Fibroblast of pulmonary artery (primary cell): ENCODE measurements around the gene MGAT2.

Experiments
- DNase-seq: peaks from one replicate; pipeline ENCODE4 v3.0.0-alpha.2; 2010; ENCODE audit warnings: low read depth
- H3K4me3 ChIP-seq: replicated peaks from 2 replicates; pipeline ENCODE4 v1.5.1; 2011; ENCODE audit warnings: low read depth, mild to moderate bottlenecking, control low read depth, low read length, moderate library complexity
- TF ChIP-seq, protein P1 (sequence below): IDR thresholded peaks from 2 replicates; pipeline ENCODE4 v1.5.1; 2011; ENCODE audit warnings: mild to moderate bottlenecking, control low read depth, low read length, inconsistent platforms; ENCODE audit errors: missing control alignments

Gene MGAT2

DNA sequence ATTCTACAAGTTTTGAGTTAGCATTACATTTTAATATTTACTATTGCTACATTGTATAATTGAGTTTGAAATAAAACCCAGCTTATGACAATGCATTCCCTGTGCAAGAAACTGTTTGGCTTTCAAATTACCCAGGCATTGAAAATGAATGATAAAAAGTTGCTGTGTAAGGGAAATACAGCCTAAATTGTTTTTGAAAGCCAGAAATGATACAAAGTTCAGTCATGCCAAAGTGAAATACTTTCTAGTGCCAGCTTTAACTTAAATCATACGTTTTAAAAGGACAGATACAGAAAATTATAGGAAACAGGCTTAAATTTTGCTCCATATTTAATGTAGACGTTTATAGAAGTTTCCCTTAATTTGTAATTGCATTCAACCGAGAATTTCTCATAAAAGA is 2.8 kb downstream of the MGAT2 start:
- DNase-seq: no peak
- peak overlapping the region; percentile 93 for H3K4me3 ChIP-seq
- TF ChIP-seq, protein P1, sequence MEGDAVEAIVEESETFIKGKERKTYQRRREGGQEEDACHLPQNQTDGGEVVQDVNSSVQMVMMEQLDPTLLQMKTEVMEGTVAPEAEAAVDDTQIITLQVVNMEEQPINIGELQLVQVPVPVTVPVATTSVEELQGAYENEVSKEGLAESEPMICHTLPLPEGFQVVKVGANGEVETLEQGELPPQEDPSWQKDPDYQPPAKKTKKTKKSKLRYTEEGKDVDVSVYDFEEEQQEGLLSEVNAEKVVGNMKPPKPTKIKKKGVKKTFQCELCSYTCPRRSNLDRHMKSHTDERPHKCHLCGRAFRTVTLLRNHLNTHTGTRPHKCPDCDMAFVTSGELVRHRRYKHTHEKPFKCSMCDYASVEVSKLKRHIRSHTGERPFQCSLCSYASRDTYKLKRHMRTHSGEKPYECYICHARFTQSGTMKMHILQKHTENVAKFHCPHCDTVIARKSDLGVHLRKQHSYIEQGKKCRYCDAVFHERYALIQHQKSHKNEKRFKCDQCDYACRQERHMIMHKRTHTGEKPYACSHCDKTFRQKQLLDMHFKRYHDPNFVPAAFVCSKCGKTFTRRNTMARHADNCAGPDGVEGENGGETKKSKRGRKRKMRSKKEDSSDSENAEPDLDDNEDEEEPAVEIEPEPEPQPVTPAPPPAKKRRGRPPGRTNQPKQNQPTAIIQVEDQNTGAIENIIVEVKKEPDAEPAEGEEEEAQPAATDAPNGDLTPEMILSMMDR: no peak

DNA sequence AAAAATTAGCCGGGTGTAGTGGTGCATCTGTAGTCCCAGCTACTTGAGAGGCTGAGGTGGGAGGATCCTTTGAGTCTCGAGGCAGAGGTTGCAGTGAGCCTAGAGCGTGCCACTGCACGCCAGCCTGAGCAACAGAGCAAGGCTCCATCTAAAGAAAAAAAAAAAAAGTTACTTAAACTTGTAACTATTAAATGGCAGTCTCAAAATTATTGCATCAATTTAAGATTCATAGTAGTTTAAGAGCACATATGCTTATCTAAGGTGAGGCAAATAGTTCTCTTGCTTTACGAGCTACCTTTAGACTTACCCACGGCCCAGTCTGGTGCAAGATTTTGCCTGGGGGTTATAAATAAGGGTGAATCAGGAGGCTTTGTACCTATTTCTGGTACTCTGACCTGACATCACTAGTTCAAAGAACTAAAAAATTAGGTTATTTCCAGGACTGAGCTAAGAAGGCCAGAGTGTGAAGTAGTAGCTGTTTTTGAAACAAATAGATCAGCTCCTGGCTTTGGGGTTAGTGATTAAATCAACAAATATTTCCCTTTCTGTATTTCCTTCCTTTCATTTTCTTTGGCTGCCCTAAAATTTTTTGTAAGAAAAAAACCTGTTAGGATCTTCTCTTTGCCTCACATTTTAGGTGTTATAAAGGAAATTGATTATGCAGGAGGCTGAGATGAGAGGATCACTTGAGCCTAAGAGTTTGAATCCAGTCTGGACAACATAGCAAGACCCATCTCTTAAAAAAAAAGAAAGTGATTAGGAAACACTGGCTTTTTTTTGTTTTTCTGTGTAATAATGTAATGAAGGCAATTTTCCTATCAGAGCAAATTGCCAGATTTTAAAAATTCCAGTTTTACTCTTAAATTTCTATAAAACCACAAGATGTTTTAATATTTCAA is 3.6 kb downstream of the MGAT2 start:
- TF ChIP-seq, protein P1: no peak
- H3K4me3 ChIP-seq: no peak overlapping the region
- DNase-seq: no peak

DNA sequence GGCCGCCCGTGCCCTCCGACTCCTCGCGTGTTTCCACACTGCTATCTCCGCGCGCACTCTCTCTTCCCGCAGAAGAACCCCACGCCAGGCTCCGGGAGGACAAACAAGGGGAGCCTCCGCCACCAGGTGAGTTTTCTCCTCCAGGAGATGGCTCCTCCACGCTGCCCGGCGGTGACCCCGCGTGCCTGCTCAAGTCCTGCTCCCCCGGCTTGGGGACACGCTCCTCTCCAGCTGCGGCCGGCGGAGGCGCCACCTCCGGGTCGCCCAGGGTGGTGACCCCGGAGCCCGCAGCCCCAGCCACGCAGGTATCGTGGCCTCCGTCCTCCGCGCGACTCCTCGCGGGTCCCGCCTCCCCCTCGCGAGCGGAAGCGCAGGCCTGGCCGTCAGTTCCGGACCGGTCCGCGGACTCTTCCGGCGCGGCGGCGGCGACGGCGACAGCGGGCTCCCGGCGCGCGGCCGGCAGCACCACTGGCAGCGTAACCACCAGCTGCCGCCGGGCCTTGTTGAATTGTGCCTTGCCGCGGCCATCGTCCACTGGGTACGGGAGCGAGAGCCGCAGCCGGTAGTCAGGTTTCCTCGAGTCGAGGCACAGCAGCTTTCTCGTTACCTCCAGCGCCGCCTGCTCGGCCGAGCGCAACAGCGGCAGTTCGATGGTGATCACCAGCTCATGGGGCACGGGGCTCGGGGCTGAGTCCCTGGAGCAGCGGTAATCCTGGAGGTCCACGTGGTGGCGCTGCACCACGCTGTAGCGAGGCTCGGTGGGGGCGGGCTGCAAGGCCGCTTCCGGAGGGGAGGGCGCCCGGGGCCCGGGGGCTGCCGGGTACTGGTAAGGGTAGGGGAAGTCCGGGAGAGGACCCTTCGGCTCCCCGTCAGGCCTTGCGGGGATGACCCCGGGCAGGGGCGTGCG is 13.3 kb downstream of the MGAT2 start:
- TF ChIP-seq, protein P1: peak; percentile 52
- DNase-seq: peak; percentile 96
- peak overlapping the region; percentile 93 for H3K4me3 ChIP-seq

DNA sequence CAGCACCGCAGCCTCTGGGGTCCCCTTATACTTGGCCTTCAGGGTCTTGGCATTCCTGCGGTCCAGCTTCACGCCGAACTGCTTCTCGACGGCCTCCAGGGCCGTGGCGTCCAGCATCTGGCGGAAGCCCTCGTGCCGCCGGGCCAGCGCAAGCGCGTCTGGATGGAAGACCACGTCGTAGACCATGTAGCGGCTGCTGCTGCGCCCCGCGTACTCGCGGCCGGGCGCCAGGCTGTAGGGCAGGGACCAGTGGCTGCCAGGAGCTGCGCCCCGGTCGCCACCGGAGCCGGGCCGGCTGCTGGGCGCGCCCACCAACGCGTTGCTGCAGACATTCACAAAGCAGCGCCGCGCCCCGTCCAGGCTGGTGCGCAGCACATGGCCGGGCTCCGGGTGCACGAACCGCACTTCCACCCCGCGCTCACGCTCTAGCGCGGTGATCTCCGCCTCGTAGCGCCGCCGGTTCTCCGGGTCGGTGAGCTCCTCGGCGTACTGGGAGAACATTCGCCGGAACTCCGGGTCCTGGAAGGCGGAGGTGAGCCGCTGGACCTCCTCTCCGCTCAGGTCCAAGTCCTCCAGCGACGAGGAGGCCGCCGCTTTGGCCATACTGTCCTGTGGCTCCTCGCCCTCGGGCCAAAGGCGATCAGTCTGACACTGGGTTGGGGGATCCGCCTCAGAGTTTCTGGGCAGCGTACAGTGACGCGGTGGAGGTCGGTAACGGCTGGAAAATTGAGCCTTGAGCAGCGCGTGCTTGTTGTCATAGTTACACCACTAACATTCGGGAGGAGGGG is 14.1 kb downstream of the MGAT2 start, which contains the start of gene DNAAF2:
Gene DNAAF2, minus strand, starts transcription at position 698 of the 788 bp plus-strand sequence. Its CDS starts 95 bp downstream, at position 603.
- peak within 1 kb of the TSS; percentile 93 for H3K4me3 ChIP-seq
- TF ChIP-seq, protein P1: no peak
- peak; percentile 76 for DNase-seq

DNA sequence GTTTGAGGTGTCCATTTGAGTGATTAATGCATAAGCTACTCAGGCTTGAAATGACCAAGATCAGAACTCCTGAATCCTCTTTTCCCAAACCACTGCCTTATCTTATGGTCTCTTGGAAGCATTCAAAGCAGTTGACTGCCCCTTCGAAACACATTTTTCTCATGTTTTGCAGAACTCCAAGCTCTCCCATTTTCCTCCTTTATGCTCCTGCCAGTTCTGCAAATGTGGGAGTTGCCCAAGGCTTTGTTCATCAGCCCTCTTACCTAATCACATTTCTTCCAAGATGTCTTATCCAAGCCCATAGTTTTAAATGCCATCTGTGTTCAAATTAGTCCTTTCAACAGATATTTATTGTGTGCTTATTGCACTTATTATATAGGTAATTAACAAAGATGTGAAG is 16.3 kb downstream of the MGAT2 start:
- no peak overlapping the region for H3K4me3 ChIP-seq
- DNase-seq: peak; percentile 70
- TF ChIP-seq, protein P1: no peak

DNA sequence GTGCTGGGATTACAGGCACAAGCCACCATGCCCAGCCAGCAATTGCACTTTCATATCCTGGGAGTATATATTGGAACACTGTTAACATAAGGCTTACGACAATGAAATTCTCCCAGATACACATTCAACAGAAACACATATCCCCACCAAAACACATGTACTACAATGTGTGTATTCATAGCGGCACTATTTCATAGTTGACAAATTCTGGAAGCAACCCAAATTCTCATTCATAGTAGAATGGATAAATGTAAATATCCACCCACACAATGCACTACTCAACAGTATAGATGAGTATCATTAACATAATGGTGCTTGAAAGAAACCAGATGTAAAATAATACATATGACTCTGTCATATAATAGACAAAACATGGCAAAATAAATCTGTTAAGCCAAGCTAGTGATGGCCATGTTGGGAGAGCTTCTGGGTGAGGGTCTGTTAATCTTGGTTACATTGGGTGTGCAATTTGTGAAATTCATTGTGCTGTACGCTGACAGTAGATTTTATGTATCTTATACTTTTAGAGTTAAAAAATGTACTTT is 17.0 kb downstream of the MGAT2 start:
- DNase-seq: no peak
- TF ChIP-seq, protein P1: no peak
- no peak overlapping the region for H3K4me3 ChIP-seq
